Naive thymus-derived CD4-positive, alpha-beta T cell (primary cell): ENCODE data around the gene GALNT10. TPM values are rescaled to one million over a fixed set of nuclear protein-coding genes. Genes with fewer than 3 reads are reported as not detected.
"Not testable (repeated sequence)": the region's sequence is repeated elsewhere in the genome, so short reads cannot be mapped to it uniquely, and the experiment has no call there.

Experiments
- ATAC-seq: fragments of 150-1000 bp; cut with Tn5 transposase; 2 replicates; pipeline ENCODE4 v1.10.0; 2021; ENCODE audit warnings: mild to moderate bottlenecking, moderate library complexity
- CTCF ChIA-PET: fragments of 350-600 bp; sonication (Branson Sonifier 250); formaldehyde crosslinking; loops from one replicate; lab custom pipeline; 2021; ENCODE audit warnings: antibody characterized with exemption; lab: Charles Lee
- POLR2A ChIA-PET: fragments of 350-600 bp; sonication (Branson Sonifier 250); formaldehyde crosslinking; loops from one replicate; lab custom pipeline; 2021; ENCODE audit warnings: antibody characterized with exemption, inconsistent platforms; lab: Charles Lee
- DNase-seq, 9 donors: peaks; one replicate each; pipeline versions ENCODE4 v3.0.0 to v3.0.0-alpha.2; 2020 to 2022; ENCODE audit warnings: mixed read lengths in 1 of 9
- H3K27ac ChIP-seq: one replicate; pipeline ENCODE4 v1.7.0; 2013; ENCODE audit warnings: mild to moderate bottlenecking, low read depth, low read length, moderate library complexity
- H3K27me3 ChIP-seq, 2 donors: one replicate each; pipeline ENCODE4 v1.7.0; 2013; ENCODE audit warnings: low read length in 2 of 2, mild to moderate bottlenecking in 2 of 2, moderate library complexity in 2 of 2; ENCODE audit not compliant: control insufficient read depth in 2 of 2, insufficient read depth in 2 of 2
- H3K36me3 ChIP-seq, 3 experiments: 1 replicate in 2 of 3; 2 replicates in 1 of 3; pipeline ENCODE4 v1.7.0; 2013; ENCODE audit warnings: low read length in 3 of 3, mild to moderate bottlenecking in 3 of 3, moderate library complexity in 1 of 3; ENCODE audit not compliant: insufficient read depth in 3 of 3, control insufficient read depth in 2 of 3
- H3K4me1 ChIP-seq, 2 donors: one replicate each; pipeline ENCODE4 v1.7.0; 2013; ENCODE audit warnings: low read length in 2 of 2, mild to moderate bottlenecking in 2 of 2, moderate library complexity in 1 of 2; ENCODE audit not compliant: control insufficient read depth in 2 of 2, insufficient read depth in 2 of 2
- H3K4me3 ChIP-seq: 2 replicates; pipeline ENCODE4 v1.7.0; 2013; ENCODE audit warnings: mild to moderate bottlenecking, low read length
- H3K9me3 ChIP-seq, 3 experiments: 1 replicate in 2 of 3; 2 replicates in 1 of 3; pipeline ENCODE4 v1.7.0; 2013; ENCODE audit warnings: low read length in 3 of 3; ENCODE audit not compliant: control insufficient read depth in 2 of 3
- H3K27ac Mint-ChIP-seq, 9 donors: one replicate each; pipeline ENCODE4 v1.8.0; 2020 to 2022; ENCODE audit warnings: mixed read lengths in 9 of 9, mild to moderate bottlenecking in 8 of 9, moderate library complexity in 5 of 9, inconsistent platforms in 2 of 9
- H3K27me3 Mint-ChIP-seq, 5 donors: one replicate each; pipeline ENCODE4 v1.8.0; 2021 to 2022; ENCODE audit warnings: mixed read lengths in 5 of 5, mild to moderate bottlenecking in 1 of 5
- H3K36me3 Mint-ChIP-seq, 5 donors: one replicate each; pipeline ENCODE4 v1.8.0; 2020 to 2022; ENCODE audit warnings: mixed read lengths in 5 of 5, mild to moderate bottlenecking in 3 of 5, inconsistent platforms in 1 of 5
- H3K4me1 Mint-ChIP-seq, 7 donors: one replicate each; pipeline ENCODE4 v1.8.0; 2020 to 2022; ENCODE audit warnings: mixed read lengths in 7 of 7, mild to moderate bottlenecking in 3 of 7, inconsistent platforms in 1 of 7
- H3K4me3 Mint-ChIP-seq, 10 donors: one replicate each; pipeline ENCODE4 v1.8.0; 2020 to 2022; ENCODE audit warnings: mild to moderate bottlenecking in 10 of 10, mixed read lengths in 10 of 10, moderate library complexity in 6 of 10, inconsistent platforms in 2 of 10
- H3K9me3 Mint-ChIP-seq, 11 donors: one replicate each; pipeline ENCODE4 v1.8.0; 2020 to 2022; ENCODE audit warnings: mixed read lengths in 11 of 11, mild to moderate bottlenecking in 4 of 11, inconsistent platforms in 1 of 11, moderate library complexity in 1 of 11
- intact Hi-C, 2 donors: fragments of 100-400 bp; cut with micrococcal nuclease; formaldehyde crosslinking; loops; one replicate each; pipeline ENCODE4 v1.15.1; 2023
- polyA plus RNA-seq, 2 donors: library from polyadenylated mRNA; unstranded; fragments of 300-500 nt; fragmentation: Illumina TruSeq; gene quantifications; one replicate each; pipeline ENCODE4 v1.2.3, GENCODE V29; 2021
- total RNA-seq, 6 experiments: library from RNA in 5 of 6; stranded (reverse) in 5 of 6; gene quantifications; 1 replicate in 5 of 6; 2 replicates in 1 of 6; pipeline ENCODE4 v1.2.3 and lab custom pipeline; 2021 to 2026

The GALNT10 gene
- total and polyA plus RNA-seq, 7 experiments from 2014 or later, result 6.2 to 56.4 (median 24.8) TPM

DNA sequence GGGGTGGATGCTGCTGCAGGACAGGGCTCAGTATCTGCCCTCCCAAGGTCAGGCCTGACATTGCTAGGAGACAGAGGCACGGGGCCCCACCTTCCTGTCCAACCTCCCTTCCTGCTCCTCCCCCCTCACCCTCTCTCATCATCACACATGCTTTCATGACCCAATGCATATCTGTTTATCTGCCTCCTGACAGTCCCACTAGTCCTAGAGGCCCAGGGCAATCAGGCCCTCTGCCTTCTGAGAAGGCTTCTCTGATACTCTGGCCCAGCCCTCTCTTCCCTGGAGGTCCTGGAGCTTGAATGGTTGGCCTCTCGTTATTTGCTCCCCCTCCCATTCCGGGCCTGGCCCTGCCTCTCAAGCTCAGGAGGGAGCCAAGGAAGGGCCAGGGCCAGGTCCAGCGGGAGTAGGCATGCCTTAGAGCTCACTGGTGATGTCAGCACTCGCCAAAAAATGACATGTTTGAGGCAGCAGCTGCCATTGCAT is 164.6 kb downstream of the GALNT10 start:
- Mint-ChIP-seq H3K9me3 (no peaks in the 10 kb centered on the region), H3K27me3 (no peaks in the 10 kb centered on the region), H3K4me3 (no peak overlapping the region), H3K27ac (no peak overlapping the region), H3K36me3 (peaks cover 0 to 30% (median 5%) of the 10 kb centered on the region in 5 donors), H3K4me1 (peaks cover 0 to 37% (median 0%) of the 10 kb centered on the region in 7 donors)
- Histone ChIP-seq H3K4me3 (no peak overlapping the region), H3K27ac (no peak overlapping the region), H3K27me3 (no peaks in the 10 kb centered on the region), H3K9me3 (no peaks in the 10 kb centered on the region), H3K36me3 (no peaks in the 10 kb centered on the region), H3K4me1 (no peaks in the 10 kb centered on the region)
- ATAC-seq (no peak), DNase-seq (no peak)
- ChIA-PET CTCF (interaction anchor here (0.7 kb wide), 1 partner anchor 61 kb away, joined by 3 read pairs; no protein-coding TSS in a partner anchor), POLR2A (no interaction called here)
- intact Hi-C loops, result no loop called here

- Mint-ChIP-seq H3K36me3 (peaks cover 0 to 25% (median 5%) of the 10 kb centered on the region in 5 donors), H3K27me3 (no peaks in the 10 kb centered on the region), H3K27ac (no peak overlapping the region), H3K4me3 (no peak overlapping the region), H3K9me3 (no peaks in the 10 kb centered on the region), H3K4me1 (peaks cover 0 to 32% (median 0%) of the 10 kb centered on the region in 7 donors)
- ChIA-PET CTCF (interaction anchor here (0.7 kb wide), 1 partner anchor 62 kb away, joined by 3 read pairs; no protein-coding TSS in a partner anchor), POLR2A (no interaction called here)
- Histone ChIP-seq H3K27ac (no peak overlapping the region), H3K27me3 (no peaks in the 10 kb centered on the region), H3K9me3 (no peaks in the 10 kb centered on the region), H3K36me3 (no peaks in the 10 kb centered on the region), H3K4me1 (no peaks in the 10 kb centered on the region), H3K4me3 (no peak overlapping the region)
- no peak for DNase-seq
- intact Hi-C loops, result no loop called here
- no peak for ATAC-seq
These were observed 165.6 kb downstream of the GALNT10 start for GRCh38 chr5:154356020-154356655.

GRCh38 chr5:154356958-154357357 is 166.4 kb downstream of the GALNT10 start:
- Histone ChIP-seq H3K27me3 (no peaks in the 10 kb centered on the region), H3K4me3 (no peak overlapping the region), H3K36me3 (no peaks in the 10 kb centered on the region), H3K27ac (no peak overlapping the region), H3K4me1 (no peaks in the 10 kb centered on the region), H3K9me3 (no peaks in the 10 kb centered on the region)
- CTCF ChIA-PET, result no interaction called here
- H3K27me3 Mint-ChIP-seq, result no peaks in the 10 kb centered on the region
- intact Hi-C loops, result no loop called here
- H3K27ac Mint-ChIP-seq, result no peak overlapping the region
- ATAC-seq (no peak), DNase-seq (no peak)
- H3K4me1 Mint-ChIP-seq, result peaks cover 0 to 28% (median 0%) of the 10 kb centered on the region in 7 donors
- H3K4me3 Mint-ChIP-seq, result no peak overlapping the region
- peaks cover 0 to 24% (median 5%) of the 10 kb centered on the region in 5 donors for H3K36me3 Mint-ChIP-seq
- POLR2A ChIA-PET, result no interaction called here
- H3K9me3 Mint-ChIP-seq, result no peaks in the 10 kb centered on the region

DNA sequence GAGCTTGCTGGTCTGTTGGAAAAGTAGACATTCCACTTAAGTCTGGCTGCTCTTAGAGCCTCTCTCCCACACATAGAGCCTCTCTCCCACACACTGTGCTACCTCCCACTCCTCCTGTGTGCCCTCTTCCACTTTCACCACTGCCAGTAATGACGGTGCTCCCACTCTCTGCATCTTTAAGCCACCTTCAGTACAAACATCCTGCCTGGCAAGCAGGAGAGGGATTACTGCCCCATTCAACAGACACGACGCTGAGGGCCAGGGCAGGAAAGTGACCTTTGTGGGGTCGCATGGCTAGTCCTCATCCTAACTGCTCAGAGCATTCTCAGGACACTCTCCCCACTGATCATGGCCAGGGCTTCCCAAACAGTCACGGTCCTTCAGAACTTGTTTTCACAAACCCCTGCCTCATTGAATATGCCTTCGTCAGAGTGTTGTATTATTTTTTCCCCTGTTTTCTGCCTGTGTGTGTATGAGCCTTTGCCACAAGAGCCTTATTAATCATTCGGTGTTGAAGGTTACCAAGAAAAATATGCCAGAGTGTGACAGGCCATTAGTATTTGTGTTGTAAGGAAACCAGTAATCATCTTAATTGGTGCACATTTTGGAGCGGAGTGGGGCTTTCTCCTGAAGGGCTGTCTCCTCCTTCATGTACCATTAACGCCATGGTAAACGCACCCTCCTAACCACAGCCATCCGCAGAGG is 168.1 kb downstream of the GALNT10 start:
- H3K36me3 ChIP-seq, result no peaks in the 10 kb centered on the region
- no peaks in the 10 kb centered on the region for H3K9me3 ChIP-seq
- DNase-seq, result no peak
- Mint-ChIP-seq H3K4me3 (no peak overlapping the region), H3K27me3 (no peaks in the 10 kb centered on the region), H3K36me3 (peaks cover 0 to 30% (median 3%) of the 10 kb centered on the region in 5 donors), H3K9me3 (no peaks in the 10 kb centered on the region), H3K27ac (no peak overlapping the region), H3K4me1 (peaks cover 0 to 27% (median 0%) of the 10 kb centered on the region in 7 donors)
- no peaks in the 10 kb centered on the region for H3K27me3 ChIP-seq
- ATAC-seq, result no peak
- H3K4me3 ChIP-seq, result no peak overlapping the region
- H3K27ac ChIP-seq, result no peak overlapping the region
- ChIA-PET CTCF (no interaction called here), POLR2A (no interaction called here)
- intact Hi-C loops, result no loop called here
- no peaks in the 10 kb centered on the region for H3K4me1 ChIP-seq

DNA sequence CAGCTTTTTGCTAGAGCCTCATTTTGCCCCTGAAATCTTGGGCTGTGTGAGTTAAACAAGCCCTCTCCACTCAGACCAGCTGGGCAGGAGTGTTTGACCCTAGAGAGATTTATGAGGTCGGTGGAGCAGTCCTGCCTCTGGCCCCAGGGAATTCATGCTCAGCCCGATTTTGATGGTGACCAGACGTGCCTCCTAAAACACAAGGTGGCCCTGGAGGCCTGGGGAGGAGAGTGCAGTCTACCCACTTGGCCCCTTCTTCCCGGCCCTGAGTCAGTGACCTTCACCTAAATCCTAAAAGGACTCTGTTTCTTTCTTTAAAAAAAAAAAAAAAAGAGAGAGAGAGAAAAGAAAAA is 168.7 kb downstream of the GALNT10 start:
- Mint-ChIP-seq H3K9me3 (no peaks in the 10 kb centered on the region), H3K27ac (no peak overlapping the region), H3K36me3 (peaks cover 0 to 28% (median 3%) of the 10 kb centered on the region in 5 donors), H3K4me3 (no peak overlapping the region), H3K4me1 (peaks cover 0 to 22% (median 0%) of the 10 kb centered on the region in 7 donors), H3K27me3 (no peaks in the 10 kb centered on the region)
- intact Hi-C loops, result no loop called here
- ChIA-PET CTCF (no interaction called here), POLR2A (no interaction called here)
- no peaks in the 10 kb centered on the region for H3K9me3 ChIP-seq
- DNase-seq (no peak), ATAC-seq (no peak)
- H3K27ac ChIP-seq, result no peak overlapping the region
- no peaks in the 10 kb centered on the region for H3K27me3 ChIP-seq
- H3K4me1 ChIP-seq, result no peaks in the 10 kb centered on the region
- no peaks in the 10 kb centered on the region for H3K36me3 ChIP-seq
- no peak overlapping the region for H3K4me3 ChIP-seq

- DNase-seq, H3K4me3 ChIP-seq, CTCF ChIA-PET, H3K9me3 ChIP-seq, POLR2A ChIA-PET, H3K27me3 Mint-ChIP-seq, intact Hi-C loops, H3K27ac ChIP-seq, H3K27me3 ChIP-seq, ATAC-seq, H3K4me1 ChIP-seq, H3K36me3 ChIP-seq, H3K4me3 Mint-ChIP-seq, H3K27ac Mint-ChIP-seq, H3K9me3 Mint-ChIP-seq: not testable (repeated sequence)
- Mint-ChIP-seq H3K4me1 (peaks cover 0 to 11% (median 0%) of the 10 kb centered on the region in 7 donors), H3K36me3 (peaks cover 0 to 28% (median 7%) of the 10 kb centered on the region in 5 donors)
These were observed 169.7 kb downstream of the GALNT10 start for GRCh38 chr5:154360241-154360640.
